ENCODE results near the gene UTP4. TPM values are rescaled to one million over a fixed set of nuclear protein-coding genes. Genes with fewer than 3 reads are reported as not detected.

Gene UTP4
- 80.1 to 87.1 TPM (median 82.7 TPM) in 5 replicates for total RNA-seq (2022; extraction: Qiagen RNA extraction)

DNA sequence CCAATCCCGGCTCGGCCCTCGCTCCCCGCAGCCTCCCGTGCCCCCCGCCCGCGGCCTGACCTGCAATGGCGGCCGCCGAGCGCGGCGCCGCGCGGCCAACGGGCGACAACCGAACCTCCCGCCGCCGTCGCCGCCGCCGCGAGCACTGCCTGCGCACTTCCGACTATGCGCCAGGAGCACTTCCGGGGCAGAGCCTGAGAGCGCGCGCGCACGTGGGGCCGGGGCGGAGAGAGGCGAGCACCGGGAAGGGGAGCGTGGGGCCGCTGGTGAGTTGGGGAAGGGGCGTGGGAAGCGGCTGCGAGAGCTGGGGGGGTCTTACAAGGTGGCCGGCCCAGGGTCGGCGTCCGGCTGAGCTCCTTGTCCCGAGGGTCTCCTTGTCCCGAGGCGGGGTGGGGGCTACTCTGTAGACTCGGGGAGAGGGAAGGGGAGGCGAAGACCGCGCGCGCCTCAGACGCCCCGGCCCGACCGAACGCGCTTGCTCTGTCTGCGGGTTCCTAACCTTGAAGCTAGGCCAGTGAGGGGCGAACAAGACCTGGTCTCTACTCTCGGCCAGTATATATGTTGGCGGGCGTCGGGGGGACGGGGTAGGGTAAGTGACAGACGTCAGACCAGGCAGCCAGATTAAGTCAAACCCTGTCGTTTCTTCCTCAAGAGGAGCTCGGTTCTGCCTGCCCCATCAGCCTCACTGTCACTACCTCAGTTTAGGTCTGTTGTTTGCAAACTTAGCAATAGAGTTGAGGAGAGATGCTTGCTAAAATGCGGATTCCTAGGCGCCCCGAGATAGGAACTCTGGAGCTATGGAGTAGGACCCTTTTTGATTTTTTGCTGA lies at the start of gene UTP4, which contains the start of gene CHTF8:
TSS of gene UTP4 (plus strand) at position 226 of the 829 bp plus-strand sequence. CDS start 811 bp downstream, outside the sequence.
TSS of gene CHTF8 (minus strand) at position 165 of the 829 bp plus-strand sequence. CDS start 11,130 bp downstream, outside the sequence.

DNA sequence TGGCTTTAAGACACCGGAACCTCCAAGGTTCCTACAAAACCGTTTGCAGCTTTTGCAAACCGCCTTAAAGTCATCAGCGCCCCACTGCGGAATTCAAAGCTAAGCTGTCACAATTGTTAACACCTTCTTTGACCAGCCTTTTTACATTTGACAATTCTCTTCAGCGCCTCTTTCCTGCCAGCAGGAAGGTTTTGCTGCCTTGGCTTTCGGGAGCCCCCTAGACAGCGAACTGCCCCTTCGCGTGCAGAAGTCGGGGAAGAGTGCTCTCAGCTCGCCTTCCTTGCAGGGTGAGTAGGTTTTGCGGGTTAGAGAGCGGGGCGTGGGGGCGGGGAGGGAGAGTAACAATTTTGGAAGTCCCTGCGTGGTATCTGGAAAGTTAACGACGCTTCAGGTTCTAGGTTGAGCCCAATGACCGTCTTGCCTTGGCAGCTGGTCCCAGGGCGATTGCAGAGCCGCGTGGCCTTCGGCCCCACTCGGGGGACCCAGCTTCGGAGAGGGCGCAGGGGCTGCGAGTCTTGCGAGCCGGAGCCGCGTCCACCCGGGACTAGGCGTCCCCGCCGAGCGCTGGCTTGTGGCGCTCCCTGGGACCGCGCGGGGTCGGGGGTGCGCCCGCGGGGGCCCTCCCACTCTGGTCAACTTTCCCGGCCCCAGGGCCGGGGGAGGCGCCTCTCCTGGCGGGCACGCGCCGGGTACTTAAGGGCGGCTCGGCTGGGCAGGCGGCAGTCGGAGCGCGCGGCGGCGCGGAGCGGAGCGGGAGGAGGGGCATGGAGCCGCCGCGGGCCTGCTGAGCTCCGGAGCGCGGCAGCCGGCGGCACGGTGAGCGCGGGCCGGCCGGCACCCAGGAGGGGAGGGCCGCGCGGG lies 26.7 kb upstream of the UTP4 start, which contains the start of gene HAS3:
TSS of gene HAS3 (plus strand) at position 153 of the 861 bp plus-strand sequence. CDS start 3,743 bp downstream, outside the sequence.

GRCh38 chr16:69186642-69187445 lies 54.4 kb downstream of the UTP4 start, which contains the start of gene SNTB2:
Gene SNTB2, plus strand, starts transcription at chr16:69187164. Its CDS starts 3 bp downstream, at chr16:69187167.

Other genes with a start within 250 kb of the UTP4 start
- 37.5 to 57.7 TPM (median 51.2 TPM) in 5 replicates for gene HAS3, start 27.0 kb upstream of the UTP4 start, total RNA-seq (2022; extraction: Qiagen RNA extraction)
- gene CHTF8, start 61 bp upstream of the UTP4 start, total RNA-seq (2022; extraction: Qiagen RNA extraction): 121 to 130 TPM (median 125 TPM) in 5 replicates
- 6.1 to 9.4 TPM (median 6.9 TPM) in 5 replicates for gene SNTB2, start 54.5 kb downstream of the UTP4 start, total RNA-seq (2022; extraction: Qiagen RNA extraction)
- gene VPS4A, start 178.7 kb downstream of the UTP4 start, total RNA-seq (2022; extraction: Qiagen RNA extraction): 29.8 to 33.1 TPM (median 31.5 TPM) in 5 replicates
- gene PDF, start 197.9 kb downstream of the UTP4 start, total RNA-seq (2022; extraction: Qiagen RNA extraction): 18.0 to 41.0 TPM (median 38.8 TPM) in 5 replicates
- gene COG8, start 206.9 kb downstream of the UTP4 start, total RNA-seq (2022; extraction: Qiagen RNA extraction): 21.7 to 27.8 TPM (median 25.6 TPM) in 5 replicates
- 49.8 to 69.1 TPM (median 53.1 TPM) in 5 replicates for gene NIP7, start 207.1 kb downstream of the UTP4 start, total RNA-seq (2022; extraction: Qiagen RNA extraction)
- gene TMED6, start 219.1 kb downstream of the UTP4 start, total RNA-seq (2022; extraction: Qiagen RNA extraction): 0.18 TPM in 1 of 5 replicates, not detected in the others

Measured in A549 treated with Hydrocortisone at 1 μM for 4 hours (cell line).